ENCODE data around the gene CKAP4. TPM values are rescaled to one million over a fixed set of nuclear protein-coding genes. Genes with fewer than 3 reads are reported as not detected.
A peak's percentile ranks its signal among the peaks of the same experiment; 100 is the strongest.

The CKAP4 gene
- total and polyA plus RNA-seq, 5 experiments from 2014 or later, result 11.2 to 14.4 (median 11.9) TPM

DNA sequence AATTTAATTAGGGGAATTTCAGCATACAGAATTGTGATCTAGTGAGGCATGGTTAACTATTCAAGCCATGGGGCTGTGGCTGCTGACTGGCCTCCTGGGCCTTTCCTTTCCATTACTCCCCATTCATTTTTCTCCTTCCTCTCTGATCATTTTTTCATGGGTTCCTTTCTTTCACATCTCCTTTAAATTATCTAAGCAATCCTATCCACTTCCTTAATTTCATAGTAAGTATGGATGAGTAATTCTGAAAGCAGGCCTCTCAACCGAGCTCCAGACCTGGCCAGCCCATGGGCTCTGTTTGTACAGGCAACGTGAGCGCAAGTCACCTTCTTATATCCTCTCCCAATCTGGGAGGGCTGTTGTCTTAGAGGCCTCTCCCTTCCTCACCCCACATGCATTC, 13.4 kb downstream of the CKAP4 start:
- Mint-ChIP-seq H3K9me3 (no peaks in the 10 kb centered on the region), H3K4me3 (no peak overlapping the region), H3K27me3 (no peaks in the 10 kb centered on the region), H3K27ac (peak overlapping the region in 2 of 10 donors; percentile 52 to 79), H3K4me1 (peaks cover 0 to 10% (median 3%) of the 10 kb centered on the region in 4 donors), H3K36me3 (peaks cover 0 to 25% (median 13%) of the 10 kb centered on the region in 3 donors)
- POLR2A ChIA-PET, result interaction anchor here (0.6 to 1.9 kb wide), 2 partner anchors 49 to 67 kb away, joined by 5 read pairs; no protein-coding TSS in a partner anchor
- DNase-seq (no peak), ATAC-seq (no peak)

DNA sequence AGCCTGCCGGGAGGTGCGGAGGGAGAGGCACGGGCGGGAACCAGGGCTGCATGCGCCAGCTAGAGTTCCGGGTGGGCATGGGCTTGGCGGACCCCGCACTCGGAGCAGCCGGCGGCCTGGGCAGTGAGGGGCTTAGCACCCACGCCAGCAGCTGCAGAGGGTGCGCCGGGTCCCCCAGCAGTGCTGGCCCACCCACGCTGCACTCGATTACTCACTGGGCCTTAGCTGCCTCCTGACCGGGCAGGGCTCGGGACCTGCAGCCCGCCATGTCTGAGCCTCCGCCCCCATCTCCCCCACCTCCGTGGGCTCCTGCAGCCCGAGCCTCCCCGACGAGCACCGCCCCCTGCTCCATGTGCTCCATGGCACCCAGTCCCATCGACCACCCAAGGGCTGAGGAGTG, 14.8 kb downstream of the CKAP4 start:
- Mint-ChIP-seq H3K4me3 (no peak overlapping the region), H3K36me3 (peaks cover 0 to 11% (median 6%) of the 10 kb centered on the region in 3 donors), H3K9me3 (no peaks in the 10 kb centered on the region), H3K27me3 (no peaks in the 10 kb centered on the region), H3K27ac (no peak overlapping the region), H3K4me1 (peaks cover 4 to 14% (median 9%) of the 10 kb centered on the region in 4 donors)
- ATAC-seq (no peak), DNase-seq (no peak)
- POLR2A ChIA-PET, result interaction anchor here (1.9 kb wide), 1 partner anchor 69 kb away, joined by 5 read pairs; no protein-coding TSS in a partner anchor

DNA sequence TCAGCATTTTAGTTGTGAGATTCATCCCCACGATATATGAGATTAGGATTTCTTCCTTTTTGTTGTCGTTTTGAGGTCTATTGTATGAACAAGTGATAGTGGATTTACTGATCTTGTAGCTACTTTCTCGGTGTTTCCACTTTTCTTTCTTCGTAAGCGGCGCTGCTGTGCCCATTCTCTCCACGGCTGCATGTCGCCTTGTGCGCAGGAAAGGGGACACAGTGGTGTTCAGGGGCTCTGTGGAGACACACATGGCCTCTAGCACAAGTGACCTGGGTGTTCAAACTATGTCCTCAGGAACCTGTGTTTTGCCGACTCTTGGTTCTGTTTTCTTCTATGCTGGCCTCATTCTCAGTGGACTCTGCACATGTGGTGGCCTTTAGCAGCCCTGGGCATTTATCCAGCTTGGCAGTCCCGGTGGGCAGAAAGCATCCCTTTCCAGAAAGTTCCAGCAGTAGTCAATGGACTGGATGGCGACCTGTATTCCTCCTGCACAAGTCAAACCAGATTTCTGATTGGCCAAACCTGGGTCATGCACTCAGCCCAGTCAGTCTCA, 18.7 kb downstream of the CKAP4 start:
- Mint-ChIP-seq H3K4me3 (no peak overlapping the region), H3K36me3 (no peaks in the 10 kb centered on the region), H3K27me3 (peaks cover 0 to 2% (median 0%) of the 10 kb centered on the region in 5 donors), H3K4me1 (peaks cover 17 to 25% (median 21%) of the 10 kb centered on the region in 4 donors), H3K27ac (peak overlapping the region in 8 of 10 donors; percentile 28 to 92 (median 72)), H3K9me3 (no peaks in the 10 kb centered on the region)
- no peak for ATAC-seq
- DNase-seq, result no peak
- POLR2A ChIA-PET, result interaction anchor here (2.9 to 8.0 kb wide), 3 partner anchors 18 to 129 kb away, joined by 14 to 115 read pairs (median 63); partner anchors contain the start of genes CKAP4, POLR3B and TCP11L2

DNA sequence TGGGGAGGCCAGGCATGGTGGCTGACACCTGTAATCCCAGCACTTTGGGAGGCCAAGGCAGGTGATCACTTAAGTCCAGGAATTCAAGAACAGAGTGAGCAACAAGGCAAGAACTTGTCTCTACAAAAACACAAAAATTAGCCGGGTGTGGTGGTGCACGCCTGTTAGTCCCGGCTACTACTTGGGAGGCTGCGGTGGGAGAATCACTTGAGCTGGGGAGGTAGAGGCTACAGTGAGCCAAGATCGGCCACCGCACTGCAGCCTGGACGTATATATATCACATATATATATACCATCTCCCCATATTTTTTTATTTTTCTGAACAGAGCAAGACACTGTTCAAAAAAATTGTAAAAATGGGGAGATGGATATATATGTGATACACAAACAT, 19.5 kb downstream of the CKAP4 start:
- Mint-ChIP-seq H3K4me1 (peaks cover 17 to 27% (median 23%) of the 10 kb centered on the region in 4 donors), H3K27ac (peak overlapping the region in 9 of 10 donors; percentile 42 to 98 (median 91)), H3K36me3 (no peaks in the 10 kb centered on the region), H3K4me3 (no peak overlapping the region), H3K27me3 (peaks cover 0 to 4% (median 0%) of the 10 kb centered on the region in 5 donors), H3K9me3 (no peaks in the 10 kb centered on the region)
- POLR2A ChIA-PET, result interaction anchor here (1.3 to 8.0 kb wide), 11 partner anchors 14 to 129 kb away, joined by 3 to 115 read pairs (median 10); partner anchors contain the start of genes CKAP4, POLR3B and TCP11L2
- no peak for ATAC-seq
- DNase-seq, result no peak

DNA sequence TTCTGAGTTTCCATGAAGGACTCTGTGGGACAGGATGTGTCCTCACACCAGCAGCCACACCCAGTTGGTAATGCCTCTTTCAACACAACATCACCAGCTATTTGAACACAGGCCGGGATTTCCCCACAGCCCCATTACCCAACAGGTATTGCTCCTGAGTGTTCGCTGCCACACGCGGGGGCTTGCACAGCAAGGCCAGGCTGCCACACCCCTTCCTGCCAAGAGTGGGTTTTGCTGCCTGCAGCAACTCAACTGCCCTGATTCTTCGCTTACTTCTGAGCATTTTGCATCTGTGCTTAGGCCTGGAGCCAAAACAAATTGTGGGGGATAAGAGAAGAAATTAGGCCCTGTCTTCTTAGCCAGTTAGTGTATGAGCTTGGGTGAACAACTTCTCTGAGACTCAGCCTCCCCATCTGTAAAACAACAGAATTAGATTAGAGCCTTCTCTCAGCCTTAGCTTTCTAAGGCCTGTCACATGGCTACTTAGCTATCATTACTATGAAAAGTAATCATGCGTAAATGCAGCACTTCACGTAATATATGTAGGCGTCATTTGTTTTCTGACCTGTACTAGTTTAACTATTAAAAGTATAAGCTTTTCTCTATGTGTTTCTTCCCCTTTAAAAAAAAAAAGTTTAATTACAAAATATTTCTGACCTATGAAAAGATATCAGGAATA, 20.0 kb downstream of the CKAP4 start:
- peak overlapping the region; percentile 86 to 98 (median 94) for H3K27ac Mint-ChIP-seq
- peaks cover 17 to 27% (median 23%) of the 10 kb centered on the region in 4 donors for H3K4me1 Mint-ChIP-seq
- H3K27me3 Mint-ChIP-seq, result peaks cover 0 to 4% (median 2%) of the 10 kb centered on the region in 5 donors
- H3K36me3 Mint-ChIP-seq, result no peaks in the 10 kb centered on the region
- no peaks in the 10 kb centered on the region for H3K9me3 Mint-ChIP-seq
- POLR2A ChIA-PET, result interaction anchor here (0.6 to 8.0 kb wide), 15 partner anchors 10 to 162 kb away, joined by 3 to 115 read pairs (median 4); partner anchors contain the start of genes CKAP4, POLR3B and TCP11L2
- ATAC-seq (peak; percentile 96 to 97), DNase-seq (peak; percentile 44 to 90 (median 76))
- peak overlapping the region; percentile 36 to 80 (median 63) for H3K4me3 Mint-ChIP-seq

DNA sequence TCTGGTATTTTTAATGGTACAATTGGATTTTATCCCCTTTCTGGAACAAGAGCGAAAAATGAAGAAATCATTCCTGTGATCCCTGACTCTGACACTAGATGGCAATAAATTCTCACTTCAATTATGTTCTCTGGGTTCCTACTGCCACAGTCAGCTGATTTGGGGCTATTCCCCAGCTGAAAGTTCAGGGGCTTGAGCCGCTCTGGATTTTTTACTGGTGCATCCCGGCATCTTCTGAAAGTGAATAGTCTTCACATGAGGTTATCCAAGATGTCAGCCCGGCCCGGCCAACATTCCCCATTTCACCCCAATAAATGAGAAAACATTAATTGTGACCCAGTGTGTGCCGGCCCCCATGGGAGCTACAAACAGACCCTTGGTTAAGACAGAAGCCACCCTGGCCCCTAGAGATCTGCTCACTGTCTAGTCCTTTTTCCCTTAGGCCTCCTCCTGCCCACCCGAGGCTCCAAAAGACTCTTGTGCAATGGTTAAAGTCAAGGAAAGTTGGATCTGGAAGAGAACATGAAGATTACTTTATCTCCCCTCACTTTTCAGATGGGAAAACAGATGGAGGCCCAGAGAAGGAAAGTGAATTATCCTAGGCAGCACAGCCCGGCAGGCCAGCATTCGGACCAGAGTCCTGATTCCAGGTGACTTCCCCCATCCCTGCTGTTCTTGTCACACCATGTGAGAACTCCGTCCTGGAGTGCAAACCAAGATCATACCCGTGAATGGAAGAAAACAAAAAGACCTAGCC, 20.8 kb downstream of the CKAP4 start:
- peak overlapping the region; percentile 86 to 98 (median 94) for H3K27ac Mint-ChIP-seq
- no peaks in the 10 kb centered on the region for H3K9me3 Mint-ChIP-seq
- peak; percentile 25 to 45 for ATAC-seq

DNA sequence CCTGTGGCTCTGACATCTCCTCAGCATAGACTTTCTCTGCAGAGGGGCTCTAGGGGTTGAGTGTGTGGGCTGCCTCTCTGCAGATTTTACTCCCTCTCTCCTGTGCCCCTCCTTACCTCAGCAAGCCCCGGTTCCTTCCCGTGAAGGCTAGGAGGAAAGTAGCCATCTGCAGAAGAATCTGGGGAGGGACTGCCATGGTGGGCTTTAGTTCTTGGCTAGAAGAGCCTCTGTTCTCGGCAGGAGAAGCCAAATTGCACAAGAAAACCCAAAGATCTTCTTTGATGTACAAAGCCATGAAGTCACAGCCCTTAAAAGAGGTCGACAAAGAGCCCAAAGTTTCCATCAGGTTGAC, 23.5 kb downstream of the CKAP4 start:
- DNase-seq (no peak), ATAC-seq (no peak)
- Mint-ChIP-seq H3K27ac (peak overlapping the region in 6 of 10 donors; percentile 0 to 87 (median 44)), H3K27me3 (peaks cover 7 to 15% (median 9%) of the 10 kb centered on the region in 5 donors), H3K4me1 (peaks cover 20 to 31% (median 25%) of the 10 kb centered on the region in 4 donors), H3K4me3 (no peak overlapping the region), H3K36me3 (no peaks in the 10 kb centered on the region), H3K9me3 (no peaks in the 10 kb centered on the region)
- POLR2A ChIA-PET, result interaction anchor here (0.6 to 0.9 kb wide), 3 partner anchors 14 to 79 kb away, joined by 3 to 5 read pairs (median 3); partner anchors contain the start of gene TCP11L2

More for the DNA sequence above, 20.8 kb downstream of the CKAP4 start:
- Mint-ChIP-seq H3K36me3 (no peaks in the 10 kb centered on the region), H3K4me1 (peaks cover 18 to 27% (median 23%) of the 10 kb centered on the region in 4 donors), H3K27me3 (peaks cover 0 to 5% (median 2%) of the 10 kb centered on the region in 5 donors), H3K4me3 (peak overlapping the region; percentile 37 to 82 (median 63))
- DNase-seq, result peak in 7 of 10 donors; percentile 10 to 69 (median 38)
- POLR2A ChIA-PET, result interaction anchor here (0.6 to 8.0 kb wide), 15 partner anchors 11 to 163 kb away, joined by 3 to 115 read pairs (median 4); partner anchors contain the start of genes CKAP4, POLR3B and TCP11L2

DNA sequence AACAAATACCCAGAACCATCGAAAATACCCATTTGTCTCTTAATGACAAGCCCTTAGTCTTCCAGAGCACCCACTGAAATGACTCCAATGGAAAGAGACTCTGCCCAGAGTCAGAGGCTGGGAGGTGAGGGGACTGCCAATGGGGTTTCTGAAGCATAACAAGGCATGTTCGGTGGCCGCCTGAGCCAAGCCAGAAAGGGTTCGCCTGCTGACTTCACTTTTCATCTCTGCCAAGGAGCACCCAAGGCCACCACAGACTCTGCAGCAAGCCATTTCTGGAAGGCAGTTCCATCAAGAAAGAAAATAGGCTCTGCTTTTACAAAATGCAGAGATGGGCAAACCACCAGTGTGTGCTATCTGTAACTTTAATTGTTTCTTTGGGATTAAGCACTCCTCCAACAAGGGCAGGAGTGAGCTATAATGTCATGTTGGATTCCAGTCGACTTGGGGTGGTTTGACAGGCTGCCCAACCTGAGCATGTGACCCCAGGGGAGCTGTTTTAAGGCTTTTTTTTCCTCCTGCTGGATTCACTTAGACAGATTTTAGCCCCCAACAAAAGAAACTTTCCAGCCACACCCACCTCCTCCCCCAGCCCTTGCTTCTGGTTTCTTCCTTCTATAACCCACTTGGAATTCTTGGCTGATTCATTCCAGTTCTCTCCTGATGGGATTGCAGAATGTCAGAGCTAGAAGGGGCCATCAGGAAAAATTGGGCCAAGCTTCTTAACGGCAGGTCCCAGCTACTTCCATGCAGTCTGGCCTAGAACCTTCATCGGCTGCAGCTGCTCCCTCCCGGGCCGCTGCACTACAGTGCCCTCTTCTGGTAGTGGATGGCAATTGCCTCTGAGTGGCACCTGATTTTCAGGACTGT, 24.1 kb downstream of the CKAP4 start:
- Mint-ChIP-seq H3K4me1 (peaks cover 18 to 24% (median 23%) of the 10 kb centered on the region in 4 donors), H3K27ac (peak overlapping the region in 6 of 10 donors; percentile 0 to 87 (median 44)), H3K27me3 (peaks cover 7 to 19% (median 14%) of the 10 kb centered on the region in 5 donors), H3K9me3 (peaks cover 0 to 6% (median 3%) of the 10 kb centered on the region in 9 donors), H3K36me3 (peaks cover 0 to 6% (median 0%) of the 10 kb centered on the region in 3 donors), H3K4me3 (peak overlapping the region in 1 of 10 donors; percentile 33)
- ATAC-seq, result peak; percentile 28 to 38
- POLR2A ChIA-PET, result interaction anchor here (0.6 to 0.9 kb wide), 3 partner anchors 14 to 79 kb away, joined by 3 to 5 read pairs (median 3); partner anchors contain the start of gene TCP11L2
- peak; percentile 54 to 83 (median 67) for DNase-seq

DNA sequence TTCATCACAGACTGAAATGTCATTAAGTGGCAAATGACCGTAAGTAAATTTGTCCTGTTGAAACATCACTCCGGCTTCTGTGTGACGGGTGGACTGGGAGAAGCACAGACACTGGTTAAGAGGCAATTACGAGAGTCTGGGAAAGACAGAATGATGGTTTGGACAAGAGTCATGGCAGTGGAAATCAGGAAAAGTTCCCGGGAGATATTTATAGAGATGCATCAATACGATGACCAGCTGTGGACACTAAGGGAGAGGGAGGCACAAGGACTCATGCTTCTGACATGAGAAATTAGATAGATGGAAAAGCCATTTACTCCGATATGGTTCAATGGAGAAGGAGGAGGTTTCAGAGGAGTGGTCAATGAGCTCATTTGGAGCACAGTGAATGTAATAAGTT, 27.3 kb downstream of the CKAP4 start:
- no peak for DNase-seq
- POLR2A ChIA-PET, result no interaction called here
- H3K27me3 Mint-ChIP-seq, result peaks cover 19 to 36% (median 22%) of the 10 kb centered on the region in 5 donors
- peaks cover 9 to 20% (median 14%) of the 10 kb centered on the region in 9 donors for H3K9me3 Mint-ChIP-seq
- no peak for ATAC-seq
- H3K4me1 Mint-ChIP-seq, result peaks cover 3 to 9% (median 8%) of the 10 kb centered on the region in 4 donors
- H3K4me3 Mint-ChIP-seq, result no peak overlapping the region
- H3K27ac Mint-ChIP-seq, result peak overlapping the region in 1 of 10 donors; percentile 4
- peaks cover 0 to 17% (median 0%) of the 10 kb centered on the region in 3 donors for H3K36me3 Mint-ChIP-seq

DNA sequence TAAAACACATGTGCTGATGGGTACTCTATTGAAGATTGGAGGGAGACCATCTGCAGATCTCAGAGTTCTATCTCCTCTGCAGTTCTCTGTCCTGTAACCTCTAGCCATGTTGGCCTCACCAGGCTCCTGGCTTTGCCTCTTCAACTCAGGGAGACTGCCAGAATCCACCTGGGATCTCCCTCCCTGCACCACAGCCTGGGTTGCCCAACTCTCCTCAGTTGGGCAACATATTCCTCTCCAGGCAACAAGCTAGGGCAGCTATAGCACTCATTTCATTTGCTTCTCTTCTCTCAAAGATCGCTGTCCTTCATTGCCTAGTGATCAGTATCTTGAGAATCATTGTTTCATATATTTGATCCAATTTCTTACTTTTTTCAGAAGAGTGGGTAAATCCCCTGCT, 28.8 kb downstream of the CKAP4 start:
- no peak for ATAC-seq
- peaks cover 23 to 43% (median 33%) of the 10 kb centered on the region in 5 donors for H3K27me3 Mint-ChIP-seq

DNA sequence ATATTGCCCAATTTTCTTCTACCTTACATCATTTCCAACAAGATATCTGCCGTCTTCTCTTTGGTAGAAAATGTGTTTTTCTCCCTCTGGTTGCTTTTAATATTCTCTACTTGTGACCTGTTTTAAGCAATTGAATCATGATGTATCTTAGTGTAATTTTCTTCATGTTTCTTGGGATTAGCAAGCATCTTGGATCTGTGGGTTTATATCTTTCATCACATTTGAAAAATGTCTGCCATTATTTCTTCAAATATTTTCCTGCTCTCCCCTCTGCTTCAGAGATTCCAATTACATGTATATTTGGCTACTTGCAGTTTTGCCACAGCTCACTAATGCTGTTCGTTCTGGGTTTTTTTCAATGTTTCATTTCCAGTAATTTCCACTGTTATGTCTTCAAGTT, 30.1 kb downstream of the CKAP4 start:
- peaks cover 0 to 7% (median 4%) of the 10 kb centered on the region in 4 donors for H3K4me1 Mint-ChIP-seq
- peaks cover 9 to 20% (median 14%) of the 10 kb centered on the region in 9 donors for H3K9me3 Mint-ChIP-seq
- POLR2A ChIA-PET, result no interaction called here
- peaks cover 0 to 21% (median 0%) of the 10 kb centered on the region in 3 donors for H3K36me3 Mint-ChIP-seq
- H3K4me3 Mint-ChIP-seq, result no peak overlapping the region
- DNase-seq, result no peak
- H3K27me3 Mint-ChIP-seq, result peaks cover 31 to 51% (median 43%) of the 10 kb centered on the region in 5 donors
- no peak for ATAC-seq
- H3K27ac Mint-ChIP-seq, result no peak overlapping the region

More for the DNA sequence above, 28.8 kb downstream of the CKAP4 start:
- Mint-ChIP-seq H3K4me3 (no peak overlapping the region), H3K9me3 (peaks cover 9 to 20% (median 14%) of the 10 kb centered on the region in 9 donors), H3K27ac (peak overlapping the region in 1 of 10 donors; percentile 68), H3K4me1 (peaks cover 1 to 7% (median 5%) of the 10 kb centered on the region in 4 donors), H3K36me3 (peaks cover 0 to 21% (median 0%) of the 10 kb centered on the region in 3 donors)
- DNase-seq, result no peak
- POLR2A ChIA-PET, result no interaction called here

All from naive thymus-derived CD8-positive, alpha-beta T cell (primary cell).